GM19438 (cell line): ENCODE data around the gene OR6S1.
"Not testable (repeated sequence)": the region's sequence is repeated elsewhere in the genome, so short reads cannot be mapped to it uniquely, and the experiment has no call there.

Experiments used
- ATAC-seq: cut with Tn5 transposase; IDR thresholded peaks from one replicate; pipeline ENCODE4 v1.9.1; 2021; ENCODE audit warnings: low read depth; ENCODE audit not compliant: unreplicated experiment

Gene OR6S1

GRCh38 chr14:20613094-20614037 lies 28.1 kb downstream of the OR6S1 start:
- peak; percentile 59 for ATAC-seq

- ATAC-seq = peak; percentile 26
Measured at GRCh38 chr14:20612403-20612802, 29.1 kb downstream of the OR6S1 start.

- ATAC-seq = no peak
Measured at GRCh38 chr14:20611277-20611676, 30.2 kb downstream of the OR6S1 start.

GRCh38 chr14:20610002-20610765 lies 31.3 kb downstream of the OR6S1 start:
- no peak for ATAC-seq

- ATAC-seq = no peak
Measured at GRCh38 chr14:20609215-20610001, 32.1 kb downstream of the OR6S1 start.

- ATAC-seq = no peak
Measured at GRCh38 chr14:20608383-20609110, 32.9 kb downstream of the OR6S1 start.

GRCh38 chr14:20607617-20608016 lies 33.9 kb downstream of the OR6S1 start:
- ATAC-seq = no peak

GRCh38 chr14:20606902-20607242 lies 34.6 kb downstream of the OR6S1 start:
- no peak for ATAC-seq

GRCh38 chr14:20606190-20606901 lies 35.1 kb downstream of the OR6S1 start:
- no peak for ATAC-seq

GRCh38 chr14:20603813-20604690 lies 37.4 kb downstream of the OR6S1 start:
- ATAC-seq = no peak

GRCh38 chr14:20602583-20602982 lies 38.9 kb downstream of the OR6S1 start:
- no peak for ATAC-seq

- ATAC-seq = no peak
Measured at GRCh38 chr14:20601522-20601921, 40.0 kb downstream of the OR6S1 start.

GRCh38 chr14:20597108-20597507 lies 44.4 kb downstream of the OR6S1 start:
- no peak for ATAC-seq

GRCh38 chr14:20595726-20596125 lies 45.8 kb downstream of the OR6S1 start:
- ATAC-seq = not testable (repeated sequence)

GRCh38 chr14:20592574-20592973 lies 48.9 kb downstream of the OR6S1 start:
- no peak for ATAC-seq

- ATAC-seq = no peak
Measured at GRCh38 chr14:20591235-20591634, 50.3 kb downstream of the OR6S1 start, which contains the start of gene RNASE12. Gene RNASE12, minus strand, starts transcription at chr14:20591376. Its CDS starts 653 bp downstream, at chr14:20590723.
